Fibroblast of the conjunctiva (primary cell): ENCODE results near the gene KTI12.
A peak's percentile ranks its signal among the peaks of the same experiment; 100 is the strongest.
"Not testable (repeated sequence)": the region's sequence is repeated elsewhere in the genome, so short reads cannot be mapped to it uniquely, and the experiment has no call there.

Experiments used
- DNase-seq: peaks from one replicate; pipeline ENCODE4 v3.0.0-alpha.2; 2010; ENCODE audit warnings: low read depth

Gene KTI12

GRCh38 chr1:52033190-52034049 lies at the start of gene KTI12:
Gene KTI12 (minus strand): TSS chr1:52033810. CDS start chr1:52033761, 49 bp downstream.
- peak; percentile 86 for DNase-seq

- no peak for DNase-seq
Observed at GRCh38 chr1:52080014-52080415, 46.4 kb upstream of the KTI12 start.

GRCh38 chr1:52077277-52077676 lies 43.7 kb upstream of the KTI12 start:
- not testable (repeated sequence) for DNase-seq

GRCh38 chr1:52072291-52072690 lies 38.7 kb upstream of the KTI12 start:
- DNase-seq = no peak

- DNase-seq = no peak
Observed at GRCh38 chr1:52070704-52071103, 37.1 kb upstream of the KTI12 start.

- no peak for DNase-seq
Observed at GRCh38 chr1:52063192-52063591, 29.6 kb upstream of the KTI12 start.

- DNase-seq = no peak
Observed at GRCh38 chr1:52060822-52061221, 27.2 kb upstream of the KTI12 start.

GRCh38 chr1:52059888-52060287 lies 26.3 kb upstream of the KTI12 start:
- DNase-seq = no peak

GRCh38 chr1:52059321-52059720 lies 25.7 kb upstream of the KTI12 start:
- DNase-seq = no peak

GRCh38 chr1:52057876-52058415 lies 24.3 kb upstream of the KTI12 start:
- DNase-seq = no peak

- DNase-seq = no peak
Observed at GRCh38 chr1:52057255-52057654, 23.6 kb upstream of the KTI12 start.

GRCh38 chr1:52056937-52057231 lies 23.3 kb upstream of the KTI12 start:
- DNase-seq = no peak

- peak; percentile 89 for DNase-seq
Observed at GRCh38 chr1:52056163-52056936, 22.7 kb upstream of the KTI12 start, which contains the start of gene BTF3L4. Gene BTF3L4 (plus strand): TSS chr1:52056295. CDS start chr1:52059848, 3,553 bp downstream.

- no peak for DNase-seq
Observed at GRCh38 chr1:52055866-52056162, 22.2 kb upstream of the KTI12 start.

GRCh38 chr1:52055066-52055865 lies 21.7 kb upstream of the KTI12 start, which contains the start of gene TXNDC12:
Gene TXNDC12 (minus strand): TSS chr1:52055191. CDS start chr1:52055096, 95 bp downstream.
- peak; percentile 92 for DNase-seq

GRCh38 chr1:52054496-52055065 lies 21.0 kb upstream of the KTI12 start:
- DNase-seq = no peak

GRCh38 chr1:52053862-52054261 lies 20.3 kb upstream of the KTI12 start:
- no peak for DNase-seq

- not testable (repeated sequence) for DNase-seq
Observed at GRCh38 chr1:52049337-52049736, 15.7 kb upstream of the KTI12 start.

GRCh38 chr1:52045666-52046195 lies 12.1 kb upstream of the KTI12 start:
- DNase-seq = not testable (repeated sequence)

GRCh38 chr1:52045236-52045635 lies 11.6 kb upstream of the KTI12 start:
- no peak for DNase-seq

GRCh38 chr1:52041551-52042185 lies 8.1 kb upstream of the KTI12 start:
- no peak for DNase-seq
